Activated CD8-positive, alpha-beta memory T cell treated with anti-CD3 and anti-CD28 coated beads for 36 hours (primary cell): ENCODE data around the gene TBC1D10A. TPM values are rescaled to one million over a fixed set of nuclear protein-coding genes. Genes with fewer than 3 reads are reported as not detected.

Experiments
- CTCF ChIA-PET: fragments of 350-600 bp; sonication (Branson Sonifier 250); formaldehyde crosslinking; loops from one replicate; lab custom pipeline; 2021; ENCODE audit warnings: antibody characterized with exemption; lab: Charles Lee
- POLR2A ChIA-PET: fragments of 350-600 bp; sonication (Branson Sonifier 250); formaldehyde crosslinking; loops from one replicate; lab custom pipeline; 2021; ENCODE audit warnings: antibody characterized with exemption; lab: Charles Lee
- total RNA-seq, 2 experiments: library from RNA; stranded (reverse); gene quantifications; one replicate each; pipeline ENCODE4 v1.2.3, GENCODE V29; 2021

TBC1D10A gene
- total RNA-seq, 2 experiments from 2014 or later = 12.8 to 13.0 TPM

- POLR2A ChIA-PET = interaction anchor here (0.9 to 1.4 kb wide), 2 partner anchors 16 to 22 kb away, joined by 3 to 4 read pairs; partner anchors contain the start of genes CASTOR1 and TBC1D10A
- CTCF ChIA-PET = interaction anchor here (0.6 to 2.5 kb wide), 2 partner anchors 23 to 92 kb away, joined by 3 to 16 read pairs; partner anchors contain the start of gene CASTOR1
Observed at GRCh38 chr22:30310881-30311771, 15.6 kb downstream of the TBC1D10A start.

GRCh38 chr22:30309951-30310741, 16.6 kb downstream of the TBC1D10A start:
- ChIA-PET POLR2A (interaction anchor here (0.9 to 1.4 kb wide), 2 partner anchors 17 to 21 kb away, joined by 3 to 4 read pairs; partner anchors contain the start of genes CASTOR1 and TBC1D10A), CTCF (interaction anchor here (1.0 kb wide), 1 partner anchor 22 kb away, joined by 4 read pairs; no protein-coding TSS in a partner anchor)

- POLR2A ChIA-PET = interaction anchor here (0.6 kb wide), 1 partner anchor 121 kb away, joined by 6 read pairs; no protein-coding TSS in a partner anchor
- CTCF ChIA-PET = interaction anchor here (1.0 to 2.8 kb wide), 3 partner anchors 19 to 21 kb away, joined by 4 to 7 read pairs (median 4); no protein-coding TSS in a partner anchor
Observed at GRCh38 chr22:30308518-30309230, 18.1 kb downstream of the TBC1D10A start.

GRCh38 chr22:30308093-30308492, 18.6 kb downstream of the TBC1D10A start:
- ChIA-PET POLR2A (interaction anchor here (0.6 kb wide), 1 partner anchor 122 kb away, joined by 6 read pairs; no protein-coding TSS in a partner anchor), CTCF (interaction anchor here (1.3 to 2.8 kb wide), 2 partner anchors 18 to 20 kb away, joined by 4 to 7 read pairs; no protein-coding TSS in a partner anchor)

- POLR2A ChIA-PET = interaction anchor here (0.6 to 0.7 kb wide), 2 partner anchors 20 to 49 kb away, joined by 3 read pairs; no protein-coding TSS in a partner anchor
- CTCF ChIA-PET = interaction anchor here (2.8 kb wide), 1 partner anchor 19 kb away, joined by 7 read pairs; no protein-coding TSS in a partner anchor
Observed at GRCh38 chr22:30307041-30307574, 19.6 kb downstream of the TBC1D10A start.

- POLR2A ChIA-PET = interaction anchor here (0.6 kb wide), 1 partner anchor 21 kb away, joined by 3 read pairs; no protein-coding TSS in a partner anchor
- CTCF ChIA-PET = interaction anchor here (2.8 kb wide), 1 partner anchor 19 kb away, joined by 7 read pairs; no protein-coding TSS in a partner anchor
Observed at GRCh38 chr22:30306627-30307011, 20.1 kb downstream of the TBC1D10A start.

GRCh38 chr22:30305906-30306626, 20.7 kb downstream of the TBC1D10A start:
- CTCF ChIA-PET = interaction anchor here (0.6 to 2.8 kb wide), 2 partner anchors 18 to 419 kb away, joined by 3 to 7 read pairs; no protein-coding TSS in a partner anchor
- POLR2A ChIA-PET = interaction anchor here (0.6 to 1.5 kb wide), 2 partner anchors 21 to 51 kb away, joined by 3 read pairs; partner anchors contain the start of genes CCDC157 and SF3A1

- ChIA-PET POLR2A (interaction anchor here (1.5 kb wide), 1 partner anchor 51 kb away, joined by 3 read pairs; the partner anchor contains the start of genes CCDC157 and SF3A1), CTCF (interaction anchor here (0.6 to 2.3 kb wide), 2 partner anchors 18 to 420 kb away, joined by 3 to 10 read pairs; no protein-coding TSS in a partner anchor)
Observed at GRCh38 chr22:30305519-30305905, 21.2 kb downstream of the TBC1D10A start.

GRCh38 chr22:30304495-30305244, 22.1 kb downstream of the TBC1D10A start:
- POLR2A ChIA-PET = interaction anchor here (1.5 kb wide), 1 partner anchor 52 kb away, joined by 3 read pairs; the partner anchor contains the start of genes CCDC157 and SF3A1
- CTCF ChIA-PET = interaction anchor here (0.6 to 2.3 kb wide), 3 partner anchors 17 to 83 kb away, joined by 3 to 10 read pairs (median 4); partner anchors contain the start of gene RNF215

- ChIA-PET CTCF (interaction anchor here (1.1 to 3.5 kb wide), 2 partner anchors 14 to 18 kb away, joined by 3 to 30 read pairs; partner anchors contain the start of gene CASTOR1), POLR2A (interaction anchor here (0.5 kb wide), 1 partner anchor 134 kb away, joined by 3 read pairs; no protein-coding TSS in a partner anchor)
Observed at GRCh38 chr22:30302810-30303138, 24.0 kb downstream of the TBC1D10A start.

- ChIA-PET POLR2A (interaction anchor here (0.5 to 1.4 kb wide), 2 partner anchors 67 to 135 kb away, joined by 3 read pairs; no protein-coding TSS in a partner anchor), CTCF (interaction anchor here (1.1 to 3.5 kb wide), 2 partner anchors 13 to 18 kb away, joined by 3 to 30 read pairs; partner anchors contain the start of gene CASTOR1)
Observed at GRCh38 chr22:30301995-30302809, 24.5 kb downstream of the TBC1D10A start.

GRCh38 chr22:30299322-30299721, 27.4 kb downstream of the TBC1D10A start:
- POLR2A ChIA-PET = no interaction called here
- CTCF ChIA-PET = no interaction called here

GRCh38 chr22:30297991-30298701, 28.6 kb downstream of the TBC1D10A start:
- ChIA-PET CTCF (interaction anchor here (1.3 to 1.7 kb wide), 2 partner anchors 10 to 89 kb away, joined by 4 to 7 read pairs; no protein-coding TSS in a partner anchor), POLR2A (interaction anchor here (0.6 kb wide), 1 partner anchor 28 kb away, joined by 3 read pairs; the partner anchor contains the start of gene TBC1D10A)
